HG03378 (cell line): ENCODE measurements around the gene SLC37A2.

ENCODE experiments used
- ATAC-seq: cut with Tn5 transposase; IDR thresholded peaks from one replicate; pipeline ENCODE4 v1.9.1; 2021; ENCODE audit warnings: mild to moderate bottlenecking, moderate library complexity; ENCODE audit not compliant: unreplicated experiment

The SLC37A2 gene

DNA sequence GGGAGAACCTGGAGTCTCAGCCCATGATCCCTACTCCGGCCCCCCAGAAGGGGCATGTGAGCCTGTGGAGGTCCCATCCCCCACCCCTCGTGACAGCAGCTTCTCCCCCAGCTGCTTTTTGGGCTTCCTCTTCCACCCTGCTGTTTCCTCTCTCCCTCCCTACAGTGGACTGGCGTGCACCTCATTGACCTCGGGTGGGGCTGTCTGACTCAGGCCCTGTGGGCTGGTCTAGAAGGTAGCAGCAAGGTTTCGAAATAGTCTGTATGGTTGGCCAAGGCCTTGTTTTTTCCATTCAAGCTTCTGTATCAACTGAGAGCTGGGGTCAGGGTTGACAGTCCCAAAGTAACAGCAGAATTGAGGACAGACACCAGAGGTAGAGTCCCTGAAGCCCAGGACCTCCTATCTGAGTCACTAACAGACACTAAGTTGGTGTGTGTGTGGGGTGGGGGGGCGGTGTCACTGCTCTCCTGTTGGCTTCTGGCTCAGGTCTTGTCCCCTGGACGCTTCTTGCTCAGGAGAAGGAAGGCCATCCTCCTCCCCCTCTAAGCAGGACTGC is 7.7 kb downstream of the SLC37A2 start:
- ATAC-seq, result peak; percentile 70

DNA sequence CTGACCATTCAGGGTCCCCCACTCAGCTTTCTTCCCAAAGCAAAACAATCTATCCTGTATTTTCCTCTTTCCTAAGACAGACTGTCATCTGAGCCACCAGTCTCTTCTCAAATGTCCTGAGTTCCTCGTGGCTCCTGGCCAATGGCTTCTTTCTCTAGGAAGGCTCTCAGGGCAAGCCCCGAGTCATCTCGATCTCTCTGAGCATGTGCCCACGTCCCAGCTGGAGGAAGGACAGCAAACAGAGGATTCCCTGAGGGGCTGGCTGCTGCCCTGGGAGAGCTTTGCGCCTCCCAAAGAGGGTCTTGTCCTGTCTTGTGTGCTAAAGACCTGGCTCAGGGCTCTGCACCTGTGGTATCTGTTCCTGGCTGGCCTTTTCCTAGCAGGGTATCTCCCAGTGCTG is 8.3 kb downstream of the SLC37A2 start:
- ATAC-seq, result no peak

DNA sequence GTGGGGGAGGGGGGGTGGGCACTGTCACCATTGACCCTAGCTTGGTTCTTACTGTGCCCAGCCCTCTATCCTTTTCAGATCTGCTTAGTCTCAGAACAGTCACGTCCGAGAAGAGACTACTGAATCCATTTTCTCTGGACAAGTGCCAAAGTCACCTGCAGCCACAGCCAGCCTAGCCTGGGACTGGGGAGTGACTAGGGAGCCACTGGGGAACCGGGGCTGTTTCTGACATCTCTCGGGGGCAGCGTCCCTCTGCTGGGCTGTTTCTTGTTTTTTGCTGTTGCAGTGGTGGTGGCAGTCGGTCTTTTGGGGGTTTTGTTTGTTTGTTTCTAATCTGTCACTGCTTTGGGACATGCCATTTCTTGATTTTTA is 8.7 kb downstream of the SLC37A2 start:
- no peak for ATAC-seq

DNA sequence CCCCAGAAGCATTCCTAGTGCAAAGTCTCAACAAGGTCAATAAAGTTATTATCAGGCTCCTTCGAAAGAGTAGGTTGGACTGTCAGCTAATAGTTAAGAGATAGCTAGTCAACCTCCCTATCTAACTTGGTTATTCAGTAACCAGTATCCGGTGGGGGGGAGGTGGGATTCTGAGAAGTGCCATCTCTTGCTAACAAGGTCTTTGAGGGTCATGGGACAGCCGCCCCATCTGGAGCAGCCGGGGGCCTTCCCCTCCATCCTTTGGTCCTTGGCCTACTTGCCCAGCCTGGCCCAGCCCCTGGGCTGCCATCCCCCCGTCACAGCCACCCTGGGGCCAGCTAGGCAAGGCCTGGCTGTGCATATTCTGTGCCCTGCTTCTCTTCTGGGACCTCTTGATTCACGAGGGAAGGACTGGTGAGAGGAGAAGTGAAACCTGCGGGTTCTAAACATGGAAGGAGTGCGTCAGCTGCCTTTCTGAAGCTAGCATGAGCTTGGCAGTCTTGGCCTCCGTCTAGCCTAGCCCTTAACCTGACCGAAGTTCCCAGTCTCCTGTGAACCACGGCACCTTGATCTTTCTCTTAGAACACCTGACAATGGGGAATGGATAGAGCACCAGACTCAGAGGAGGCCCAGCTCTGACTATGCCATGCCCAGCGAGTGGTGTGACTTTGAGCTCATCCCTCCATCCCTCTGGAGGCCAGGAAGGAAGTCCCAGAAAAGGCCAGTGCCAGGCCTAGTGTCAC is 9.3 kb downstream of the SLC37A2 start:
- peak; percentile 81 for ATAC-seq

DNA sequence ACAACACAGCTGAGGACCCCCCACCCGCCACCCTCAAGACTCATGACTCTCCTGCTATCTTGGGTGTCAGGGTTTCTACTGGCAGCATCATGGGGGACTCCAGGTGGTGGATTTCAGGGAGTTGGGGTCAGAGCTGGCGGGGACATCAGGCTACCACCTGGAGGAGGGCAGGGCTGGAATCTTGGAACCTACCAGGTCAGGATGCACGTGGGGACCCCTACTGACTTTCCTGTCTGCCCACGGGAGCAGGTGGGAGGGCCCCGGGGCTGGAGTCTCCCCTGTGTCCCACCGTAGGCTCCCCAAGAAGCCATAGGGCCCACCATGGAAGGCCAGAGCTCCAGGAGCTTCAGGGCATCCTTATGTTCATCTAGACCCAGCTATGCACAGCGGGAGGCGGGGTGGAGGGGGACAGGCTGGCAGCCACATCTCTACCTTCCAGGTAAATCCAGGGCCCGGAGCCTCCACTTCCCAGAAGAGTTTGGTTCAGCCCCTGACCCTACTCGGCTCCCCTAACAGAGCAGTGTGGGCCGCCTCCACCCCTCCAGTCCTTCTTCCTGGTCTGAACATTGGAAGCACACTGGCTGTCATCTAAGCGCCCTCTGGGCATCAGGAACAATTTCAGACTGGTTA is 10.0 kb downstream of the SLC37A2 start:
- no peak for ATAC-seq

DNA sequence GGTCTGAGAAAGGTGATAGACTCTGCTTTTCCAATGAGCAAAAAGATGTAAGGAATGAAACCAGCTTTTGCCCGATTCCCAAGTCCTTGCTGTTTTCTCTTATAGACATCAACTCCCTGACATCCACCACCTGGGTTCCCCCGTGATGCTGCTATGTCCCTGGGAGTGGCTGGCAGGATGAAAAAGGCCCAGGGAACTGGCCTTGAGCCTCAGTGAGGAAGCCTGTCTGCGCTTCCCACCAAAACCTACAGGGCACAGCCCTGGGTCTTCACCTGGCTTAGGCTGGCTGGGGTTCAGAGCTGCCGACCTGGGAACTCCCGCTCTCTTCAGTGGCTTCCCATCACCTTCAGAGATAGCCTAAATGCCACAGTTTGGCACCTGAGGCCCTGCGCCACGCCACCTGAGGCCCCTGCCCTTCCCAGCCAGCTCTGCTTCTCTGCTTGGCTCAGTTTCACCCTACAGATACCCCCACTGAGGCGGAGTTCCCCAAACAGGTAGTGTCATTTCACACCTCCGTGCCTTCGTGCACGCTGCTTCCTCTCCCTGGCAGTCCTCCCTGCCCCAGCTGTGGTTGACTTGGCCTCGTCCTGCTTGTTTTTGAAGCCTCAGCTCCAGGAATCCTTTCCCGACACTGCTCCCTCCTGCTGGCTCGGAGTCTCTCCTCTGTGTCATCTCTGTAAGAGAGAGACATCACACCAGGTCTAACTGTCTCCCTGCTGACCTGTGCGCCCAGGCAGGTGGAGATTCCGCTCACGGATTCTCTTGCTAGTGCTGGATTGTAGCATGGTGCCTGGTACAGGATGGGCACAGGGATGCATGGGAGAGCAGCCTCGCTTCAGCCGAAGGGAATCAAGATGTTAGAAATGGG is 10.7 kb downstream of the SLC37A2 start:
- no peak for ATAC-seq

DNA sequence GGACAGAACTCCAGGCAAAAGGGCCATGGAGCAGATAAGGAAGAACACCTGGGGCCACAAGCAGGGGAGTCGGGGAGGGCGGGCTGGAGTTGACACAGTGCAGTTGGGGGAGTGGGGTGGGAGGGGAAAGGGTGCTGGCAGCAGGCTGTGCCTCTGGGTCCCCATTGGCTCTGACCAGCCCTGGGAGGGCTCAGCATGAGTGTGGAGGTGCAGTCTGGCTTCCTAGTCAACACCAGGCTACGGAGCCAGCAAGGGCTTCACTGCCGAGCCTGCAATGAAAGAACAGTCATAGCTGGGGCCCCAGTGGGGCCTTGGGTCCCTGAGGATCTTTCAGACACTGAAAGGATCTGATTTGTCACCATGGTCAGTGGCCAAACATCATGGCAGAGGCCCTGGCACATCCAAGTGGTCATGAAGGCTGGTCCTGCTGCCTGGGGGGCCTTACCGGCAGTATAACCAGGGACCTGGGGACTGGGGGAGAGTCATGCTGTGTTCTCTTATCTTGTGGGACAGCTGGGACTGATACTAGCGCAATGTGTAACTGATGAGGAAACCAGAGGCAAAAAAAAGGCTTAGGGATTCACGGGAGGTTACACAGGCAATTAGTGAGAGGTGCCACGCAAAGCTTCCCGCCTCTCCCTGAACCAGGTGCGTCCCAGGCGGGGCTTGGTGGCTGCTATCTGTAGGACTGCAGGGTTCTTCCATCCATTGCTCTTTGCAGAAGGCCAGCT is 11.6 kb downstream of the SLC37A2 start:
- no peak for ATAC-seq

DNA sequence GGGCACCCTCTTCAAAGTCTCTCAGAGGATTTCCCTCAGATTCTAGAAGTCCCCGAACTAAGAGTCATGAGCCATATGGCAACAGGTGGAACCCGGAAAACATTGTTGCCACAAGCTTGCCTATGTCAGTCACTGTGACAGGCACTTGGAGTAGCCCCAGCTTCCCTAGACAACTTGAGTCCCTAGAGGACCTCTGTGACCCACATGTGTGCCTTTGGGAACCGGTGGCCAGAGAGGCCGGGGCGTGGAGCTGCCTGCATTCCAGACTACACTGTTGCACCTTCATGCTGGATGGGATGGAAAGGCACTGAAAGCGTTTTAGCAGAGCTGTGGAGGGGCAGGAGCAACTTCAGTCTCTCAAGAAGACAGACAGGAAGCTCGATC is 12.1 kb downstream of the SLC37A2 start:
- ATAC-seq, result no peak

DNA sequence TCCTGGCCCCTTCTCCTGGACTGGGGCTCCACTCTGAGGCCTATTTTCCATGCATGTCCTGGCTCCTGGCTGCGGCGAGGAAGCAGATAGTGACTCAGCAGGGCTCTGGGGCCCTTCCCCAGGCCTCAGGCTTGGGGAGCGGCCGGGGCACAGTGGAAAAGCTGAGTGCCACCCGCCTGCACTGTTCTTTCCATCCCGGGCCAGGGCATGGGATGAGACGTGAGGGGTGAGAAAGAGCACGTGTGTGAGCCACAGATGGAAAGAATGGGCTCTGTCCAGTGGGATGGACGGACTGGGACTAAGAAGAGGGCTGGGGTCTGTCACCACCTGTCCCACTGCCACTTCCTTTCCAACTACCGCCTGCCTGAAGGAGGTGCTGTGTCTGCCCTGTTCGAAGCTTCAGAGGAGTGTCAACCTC is 12.8 kb downstream of the SLC37A2 start:
- no peak for ATAC-seq

DNA sequence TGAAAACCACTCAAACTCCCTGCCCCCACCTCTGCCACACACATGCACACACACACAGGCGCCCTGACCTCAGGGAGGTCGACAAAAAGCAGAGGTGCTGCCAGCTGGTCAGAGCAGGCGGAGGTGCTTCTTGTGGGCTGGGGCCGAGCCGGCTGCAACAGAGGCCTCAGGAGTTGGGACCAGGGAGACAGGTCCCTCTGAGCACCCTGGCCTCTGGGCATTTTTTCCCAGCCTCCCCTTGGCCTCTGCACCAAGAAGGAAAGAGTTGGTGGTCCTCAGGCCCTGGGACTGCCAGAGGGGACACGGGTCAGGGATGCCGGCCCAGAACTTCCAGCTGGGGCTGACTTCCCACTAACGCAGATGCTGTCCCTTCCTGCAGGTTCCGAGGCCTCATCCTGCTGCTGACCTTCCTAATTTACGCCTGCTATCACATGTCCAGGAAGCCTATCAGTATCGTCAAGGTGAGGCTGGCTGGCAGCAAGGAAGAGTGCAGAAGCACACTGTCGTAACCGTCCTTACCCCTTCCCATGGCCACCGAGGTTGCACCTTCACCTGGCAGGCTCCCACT is 13.4 kb downstream of the SLC37A2 start:
- no peak for ATAC-seq

DNA sequence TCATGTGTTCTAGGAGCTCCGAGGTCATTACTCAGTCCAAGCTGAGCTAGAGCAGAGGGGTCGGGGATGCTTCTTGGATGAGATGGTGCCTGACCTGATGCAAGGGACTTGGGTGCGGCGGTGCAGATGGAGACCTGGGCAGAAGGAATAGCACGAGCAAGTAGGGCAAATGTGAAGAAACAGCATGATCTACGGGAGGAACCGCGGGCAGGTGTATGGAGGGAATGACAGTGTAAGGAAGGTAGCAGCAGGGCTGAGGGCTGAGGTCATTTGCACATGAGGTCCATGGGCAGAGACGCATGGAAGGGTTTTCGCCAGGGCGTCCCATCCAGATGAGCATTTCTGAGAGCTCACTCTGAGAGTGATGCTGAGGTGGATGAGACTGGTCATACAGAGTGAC is 14.9 kb downstream of the SLC37A2 start:
- no peak for ATAC-seq

DNA sequence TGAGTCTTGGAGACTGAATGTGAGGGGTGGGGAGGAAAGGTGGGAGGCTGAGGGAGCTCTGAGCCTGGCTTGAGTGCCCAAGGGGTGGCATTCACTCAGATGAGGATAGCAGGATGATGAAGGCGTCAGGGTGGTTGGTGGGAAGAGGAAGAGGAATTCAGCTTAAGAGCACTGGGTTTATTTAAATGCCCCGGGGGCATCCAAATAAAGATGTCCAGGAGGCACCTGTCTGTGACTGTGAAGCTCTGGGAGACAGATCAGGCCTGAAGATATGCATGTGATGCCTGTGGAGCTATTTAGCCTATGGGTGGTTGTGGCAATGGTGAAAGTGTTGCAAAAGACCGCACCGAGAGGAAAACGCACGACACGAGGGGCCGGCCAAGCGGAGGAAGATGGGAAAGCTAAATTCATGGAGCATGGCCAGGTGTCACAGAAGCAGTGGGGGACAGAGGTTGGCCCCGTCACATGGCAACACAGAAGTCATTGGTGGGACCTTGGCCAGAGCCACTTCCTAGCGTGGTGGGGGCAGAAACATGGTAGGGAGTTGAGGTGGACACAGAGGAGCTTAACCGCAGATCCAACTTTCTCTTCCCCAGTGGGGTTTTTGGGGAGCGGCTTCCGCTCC is 15.5 kb downstream of the SLC37A2 start:
- no peak for ATAC-seq

DNA sequence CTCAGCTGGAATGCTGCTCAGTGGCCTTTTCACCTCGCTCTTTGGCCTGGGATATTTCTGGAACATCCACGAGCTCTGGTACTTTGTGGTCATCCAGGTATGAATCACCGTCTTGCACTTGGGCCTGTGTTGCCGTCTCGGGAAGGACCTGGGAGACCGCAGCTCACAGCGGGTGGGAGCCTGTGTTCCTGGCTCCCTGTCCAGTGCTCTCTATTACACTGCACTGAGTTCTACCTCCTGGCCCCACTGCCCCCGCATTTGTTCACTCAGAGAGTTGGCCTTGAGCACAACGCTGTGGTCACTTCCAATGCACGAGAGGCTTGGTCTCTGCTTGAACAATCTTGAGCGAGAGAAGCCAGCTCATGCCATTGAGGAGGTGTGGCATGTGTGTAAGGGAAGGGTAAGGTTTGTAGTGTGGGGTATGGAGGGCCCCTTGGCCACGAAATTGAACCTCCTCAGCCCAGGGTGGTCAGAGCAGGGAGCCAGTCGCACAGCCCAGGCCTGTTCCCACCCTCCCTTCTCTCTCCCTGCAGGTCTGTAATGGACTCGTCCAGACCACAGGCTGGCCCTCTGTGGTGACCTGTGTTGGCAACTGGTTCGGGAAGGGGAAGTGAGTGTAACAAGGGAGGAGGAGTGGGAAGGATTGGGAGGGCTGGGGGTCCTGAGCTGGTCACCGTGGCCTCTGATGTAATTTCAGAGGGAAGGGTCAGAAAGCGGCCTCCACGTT is 16.2 kb downstream of the SLC37A2 start:
- no peak for ATAC-seq

DNA sequence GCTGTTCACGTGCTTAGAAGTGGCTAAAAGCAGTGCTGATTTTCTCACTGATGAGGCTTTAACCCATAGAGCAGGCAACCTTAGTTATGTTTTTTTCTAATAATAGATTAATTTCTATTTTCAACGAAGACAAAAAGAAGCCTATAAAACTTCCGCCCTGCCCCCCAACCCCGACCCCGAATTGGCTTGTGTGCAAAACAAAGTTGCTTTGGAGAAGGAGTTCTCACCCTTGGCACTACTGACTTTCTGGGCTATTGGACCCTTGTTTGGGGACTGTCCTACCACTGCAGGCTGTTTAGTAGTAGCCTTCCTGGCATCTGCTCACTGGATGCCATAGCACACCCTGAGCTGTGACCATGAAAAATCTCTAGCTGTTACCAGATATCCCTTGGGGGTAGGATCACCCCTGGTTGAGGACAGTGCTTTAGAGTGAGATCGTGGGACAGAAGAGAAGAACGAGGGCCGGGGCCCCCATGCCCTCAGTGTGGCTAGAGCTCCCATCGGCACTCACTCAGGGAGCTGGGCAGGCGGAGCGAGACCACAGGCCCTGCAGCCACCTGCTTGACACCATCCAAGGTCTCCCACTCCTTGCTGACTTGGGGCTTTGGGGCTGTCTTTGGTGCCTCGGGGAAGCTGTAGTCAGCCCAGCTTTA is 16.9 kb downstream of the SLC37A2 start:
- ATAC-seq, result no peak

DNA sequence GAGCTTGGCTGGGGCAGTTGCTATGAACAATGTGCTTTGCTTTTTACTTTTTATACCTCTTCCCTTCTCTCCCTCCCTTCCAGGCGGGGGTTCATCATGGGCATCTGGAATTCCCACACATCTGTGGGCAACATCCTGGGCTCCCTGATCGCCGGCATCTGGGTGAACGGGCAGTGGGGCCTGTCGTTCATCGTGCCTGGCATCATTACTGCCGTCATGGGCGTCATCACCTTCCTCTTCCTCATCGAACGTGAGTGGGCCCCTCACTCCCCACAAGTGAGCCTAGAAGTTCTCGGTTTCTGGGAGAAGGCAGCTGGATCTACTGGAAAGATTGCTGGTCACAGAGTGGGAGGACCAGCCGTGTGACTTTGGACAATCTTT is 17.4 kb downstream of the SLC37A2 start:
- ATAC-seq, result no peak

DNA sequence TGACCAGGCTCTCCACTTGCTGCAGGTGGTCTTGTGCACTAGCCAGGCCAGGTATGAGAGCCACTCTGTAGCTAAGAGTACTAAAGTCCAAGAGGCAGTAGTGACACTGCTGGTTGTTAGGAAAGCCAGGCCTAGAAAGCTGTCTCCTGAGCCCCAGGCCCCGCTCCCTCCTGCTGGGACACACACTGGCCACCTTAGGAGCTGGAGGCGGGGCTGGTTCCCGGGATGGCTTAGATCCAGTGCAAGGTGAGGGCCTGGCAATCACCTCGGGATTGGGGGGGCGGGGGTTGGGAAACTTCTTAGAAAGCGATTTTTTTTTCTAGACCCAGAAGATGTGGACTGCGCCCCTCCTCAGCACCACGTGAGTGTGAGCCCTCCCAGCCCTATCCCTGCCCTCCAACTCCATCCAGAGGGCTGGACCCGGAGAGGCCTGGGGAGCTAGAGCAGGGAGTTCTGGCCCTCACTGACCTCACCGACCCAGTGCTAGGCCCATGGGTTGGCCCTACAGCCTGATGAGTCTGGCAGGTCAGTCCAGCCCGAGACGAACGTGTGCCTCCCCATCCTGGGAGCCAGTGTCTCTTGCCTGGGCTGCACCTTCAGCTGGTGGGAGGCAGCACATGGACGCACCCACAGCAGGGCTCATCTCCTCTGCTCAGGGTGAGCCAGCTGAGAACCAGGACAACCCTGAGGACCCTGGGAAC is 18.1 kb downstream of the SLC37A2 start:
- ATAC-seq, result no peak

DNA sequence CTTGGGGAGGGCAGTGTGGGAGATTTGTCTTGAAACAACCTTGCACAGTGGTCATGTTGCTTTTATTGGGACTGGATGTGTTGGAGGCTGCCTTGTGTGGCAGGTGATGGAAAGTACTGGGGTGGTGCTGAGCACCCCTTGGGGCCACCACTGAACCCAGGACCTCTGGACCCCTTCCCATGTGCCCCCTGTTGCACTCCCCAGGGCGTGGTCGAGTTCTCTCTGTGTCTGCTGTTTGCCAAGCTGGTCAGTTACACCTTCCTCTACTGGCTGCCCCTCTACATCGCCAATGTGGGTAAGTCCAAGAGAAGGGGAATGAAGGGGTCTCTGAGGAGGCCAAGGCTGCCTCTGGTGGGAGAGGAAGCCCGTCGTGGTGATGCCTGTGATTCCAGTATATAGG is 18.9 kb downstream of the SLC37A2 start:
- no peak for ATAC-seq

DNA sequence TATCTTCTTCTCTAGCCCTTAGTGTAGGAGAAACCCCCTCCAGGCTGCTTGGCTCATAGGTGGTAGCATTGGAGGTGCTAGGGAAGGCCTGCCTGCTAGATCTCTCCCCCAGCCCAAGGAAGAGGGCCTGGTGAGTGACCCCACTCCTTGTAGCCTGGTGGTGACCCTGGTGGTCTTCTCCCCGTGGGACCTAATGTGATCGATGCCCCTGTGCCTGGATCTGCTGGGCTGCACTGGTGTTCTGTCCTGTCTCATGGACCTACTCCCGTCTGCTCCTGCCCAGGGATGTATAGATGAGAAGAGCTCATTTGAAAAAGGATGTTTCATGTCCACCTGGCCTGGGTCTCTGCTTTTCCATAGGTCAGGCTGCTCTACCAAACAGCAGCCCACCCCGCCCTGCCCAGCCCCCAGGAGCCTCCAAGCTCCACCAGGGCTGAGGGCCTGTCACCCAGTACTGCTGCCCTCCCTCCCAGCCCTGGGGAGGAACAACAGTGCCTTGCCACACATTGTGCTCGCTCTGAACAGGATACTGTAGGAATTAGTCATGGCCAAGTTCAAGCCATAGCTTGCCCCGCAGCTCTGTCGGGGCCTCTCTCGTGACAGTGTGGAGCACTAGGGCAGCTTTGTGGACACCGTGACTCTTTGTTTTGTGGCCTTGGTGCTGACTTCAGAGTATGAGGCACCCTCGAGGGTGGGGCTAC is 19.7 kb downstream of the SLC37A2 start:
- no peak for ATAC-seq
